Measurements from ENCODE around the gene PHF8.

PHF8 gene

DNA sequence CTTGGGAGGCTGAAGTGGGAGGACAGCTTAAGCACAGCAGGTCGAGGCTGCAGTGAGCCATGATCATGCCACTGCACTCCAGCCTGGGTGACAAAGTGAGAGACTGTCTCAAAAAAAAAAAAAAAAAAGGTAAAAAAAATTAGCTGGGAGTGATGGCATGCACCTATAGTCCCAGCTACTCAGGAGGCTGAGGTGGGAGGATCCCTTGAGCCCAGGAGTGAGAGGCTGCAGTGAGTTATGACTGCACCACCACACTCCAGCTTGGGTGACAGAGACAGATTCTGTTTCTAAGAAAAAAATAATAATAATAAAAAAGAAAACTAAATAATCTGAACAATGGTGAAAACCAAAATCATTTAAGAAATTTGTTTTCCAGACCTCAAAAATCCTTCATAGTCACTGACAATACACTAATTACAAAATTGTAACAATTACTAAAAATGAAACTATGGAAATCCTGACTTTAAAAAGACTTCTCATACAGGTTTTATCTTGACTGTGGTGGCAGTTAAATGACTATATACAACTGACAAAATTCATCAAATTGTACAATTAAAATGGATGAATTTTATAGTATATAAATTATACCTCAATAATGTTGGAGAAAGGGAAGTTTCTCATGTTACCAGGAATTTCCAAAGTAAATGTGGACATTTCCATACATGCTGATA is 31.3 kb downstream of the PHF8 start:
- no peak for DNase-seq

DNA sequence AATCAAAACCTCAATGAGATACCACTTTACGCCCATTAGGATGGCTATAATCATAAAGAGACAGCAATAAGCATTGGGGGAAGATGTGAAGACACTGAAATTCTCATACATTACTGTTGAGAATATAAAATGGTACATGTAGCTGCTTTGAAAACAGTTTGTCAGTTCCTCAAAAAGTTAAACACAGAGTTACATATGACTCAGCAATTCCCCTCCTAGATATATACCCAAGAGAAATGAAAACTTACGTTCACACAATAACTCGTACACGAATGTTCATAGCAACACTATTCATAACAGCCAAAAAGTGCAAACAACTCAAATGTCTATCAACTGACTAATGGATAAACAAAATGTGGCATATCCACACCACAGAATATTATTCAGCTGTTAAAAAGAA is 36.6 kb downstream of the PHF8 start:
- no peak for DNase-seq

DNA sequence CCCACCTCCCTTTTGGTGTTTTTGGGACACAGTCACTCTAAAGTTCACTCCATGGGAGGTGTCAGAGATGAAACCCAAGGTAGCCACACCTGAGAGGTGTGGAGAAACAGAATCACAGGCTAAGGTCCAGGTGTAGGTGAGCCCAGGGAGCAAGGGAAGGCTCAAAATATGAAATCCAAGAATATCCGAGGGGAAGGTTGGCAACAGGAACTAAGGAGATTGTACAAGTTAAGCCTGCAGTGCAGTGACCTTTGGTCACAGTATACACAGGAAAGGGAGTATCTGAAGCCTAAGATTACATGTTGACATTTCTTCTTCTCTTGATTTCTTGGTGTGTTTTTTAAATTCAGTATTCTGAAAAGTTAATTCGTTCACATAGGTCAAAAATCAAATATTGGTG is 46.5 kb downstream of the PHF8 start:
- no peak for DNase-seq

DNA sequence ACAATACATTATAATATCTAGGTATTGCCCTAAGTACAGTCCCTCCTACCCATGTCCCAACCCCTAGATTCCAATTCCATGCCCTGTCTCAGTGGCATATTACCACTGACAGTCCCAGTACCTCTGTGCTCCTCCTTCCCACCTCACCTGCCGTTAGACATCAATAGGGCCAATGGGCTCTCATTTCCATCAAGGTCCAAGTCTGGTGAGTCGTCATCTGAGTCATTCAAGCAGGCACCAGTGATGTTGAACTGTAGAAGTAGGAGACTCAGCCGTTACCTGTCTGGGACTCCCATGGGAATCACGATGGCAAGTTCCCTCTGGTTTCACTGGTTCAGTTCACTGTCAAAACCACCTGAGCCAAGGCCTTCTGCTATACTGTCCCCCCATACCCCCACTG is 51.7 kb downstream of the PHF8 start:
- no peak for DNase-seq

DNA sequence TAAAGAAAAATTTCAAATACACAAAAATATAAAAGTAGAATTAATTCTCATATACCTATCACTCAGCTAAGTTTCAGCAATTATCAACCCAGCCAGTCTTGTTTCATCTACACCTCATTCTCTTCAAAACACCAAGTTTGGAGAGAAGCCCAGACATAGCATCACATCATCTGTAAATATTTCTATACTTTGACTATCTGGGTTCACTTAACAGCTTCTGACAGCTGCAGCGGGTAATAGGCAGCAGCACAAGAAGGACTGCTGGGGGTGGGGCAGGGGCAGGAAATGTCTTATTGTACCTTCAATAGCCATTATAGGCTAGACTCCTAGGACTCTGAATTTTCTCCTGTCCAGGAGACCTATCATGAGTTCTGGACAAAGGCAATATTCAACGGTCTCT is 54.1 kb downstream of the PHF8 start:
- no peak for DNase-seq

DNA sequence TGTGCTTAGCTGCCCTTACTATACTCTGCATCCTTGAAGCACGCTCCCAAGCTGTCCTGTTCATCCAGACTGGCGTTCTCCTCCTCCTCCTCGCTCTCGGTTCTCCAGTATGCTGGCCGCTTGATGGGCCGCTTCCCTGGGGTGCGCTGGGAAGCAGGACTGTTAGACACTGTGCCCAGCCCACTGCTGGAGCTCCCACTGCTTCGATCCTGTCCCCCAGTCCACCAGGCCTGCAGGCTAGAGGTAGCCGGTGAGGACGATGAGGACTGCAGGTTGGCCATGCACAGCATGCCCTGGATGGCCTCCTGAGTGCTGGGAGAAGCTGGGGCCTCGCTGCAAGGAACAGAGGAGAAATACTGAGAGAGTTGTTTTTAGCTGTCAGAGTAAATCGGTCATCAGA is 59.4 kb downstream of the PHF8 start:
- no peak for DNase-seq

DNA sequence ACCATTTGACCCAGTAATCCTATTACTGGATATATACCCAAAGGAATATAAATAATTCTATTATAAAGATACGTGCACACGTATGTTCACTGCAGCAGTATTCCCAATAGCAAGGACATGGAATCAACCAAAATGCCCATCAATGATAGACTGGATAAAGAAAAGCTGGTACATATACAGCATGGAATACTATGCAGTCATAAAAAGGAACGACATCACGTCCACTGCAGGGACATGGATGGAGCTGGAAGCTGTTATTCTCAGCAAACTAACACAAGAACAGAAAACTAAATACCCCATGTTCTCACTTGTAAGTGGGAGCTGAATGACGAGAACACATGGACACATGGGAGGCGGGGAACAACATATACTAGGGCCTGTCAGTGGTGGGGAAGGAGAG is 69.7 kb downstream of the PHF8 start:
- no peak for DNase-seq

DNA sequence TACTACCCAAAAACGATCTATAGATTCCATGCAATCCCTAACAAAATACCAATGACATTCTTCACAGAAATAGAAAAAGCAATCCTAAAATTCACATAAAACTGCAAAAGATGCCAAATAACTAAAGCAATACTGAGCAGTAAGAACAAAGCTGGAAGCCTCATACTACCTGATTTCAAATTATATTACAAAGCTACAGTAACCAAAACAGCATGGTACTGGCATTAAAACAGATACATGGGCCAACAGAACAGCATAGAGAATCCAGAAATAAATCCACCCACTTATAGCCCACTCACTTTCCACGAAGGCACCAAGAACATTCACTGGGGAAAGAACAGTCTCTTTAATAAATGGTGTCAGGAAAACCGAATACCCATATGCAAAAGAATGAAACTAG is 74.7 kb downstream of the PHF8 start:
- DNase-seq, result no peak

DNA sequence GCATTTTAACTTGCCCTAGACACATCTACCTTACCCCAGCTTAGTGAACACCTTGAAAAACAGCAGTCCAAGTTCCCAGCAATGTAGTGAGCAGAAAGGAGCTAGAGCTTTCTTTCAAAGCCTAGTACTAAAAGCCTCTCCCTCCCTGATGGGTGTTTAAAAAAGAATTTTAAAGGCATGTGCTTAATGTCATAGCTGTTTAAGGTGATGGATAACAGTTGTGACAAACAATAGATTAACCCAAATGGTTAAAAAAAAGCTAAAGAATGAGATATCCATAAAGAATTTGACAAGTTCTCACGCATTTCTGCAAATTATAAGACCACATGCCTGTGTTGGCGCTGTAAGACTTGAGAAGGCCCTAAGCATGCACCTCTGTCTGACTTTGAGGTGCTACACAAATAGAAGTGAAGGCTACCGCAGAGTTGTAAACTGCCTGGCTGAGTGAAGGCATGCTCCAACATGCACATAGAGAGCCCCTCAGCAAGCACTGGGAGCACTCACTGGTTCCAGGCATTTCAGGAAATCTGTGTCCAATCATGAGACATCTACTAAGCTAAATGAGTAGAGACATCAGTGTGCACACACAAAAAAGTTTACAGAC is 94.0 kb downstream of the PHF8 start:
- no peak for DNase-seq

DNA sequence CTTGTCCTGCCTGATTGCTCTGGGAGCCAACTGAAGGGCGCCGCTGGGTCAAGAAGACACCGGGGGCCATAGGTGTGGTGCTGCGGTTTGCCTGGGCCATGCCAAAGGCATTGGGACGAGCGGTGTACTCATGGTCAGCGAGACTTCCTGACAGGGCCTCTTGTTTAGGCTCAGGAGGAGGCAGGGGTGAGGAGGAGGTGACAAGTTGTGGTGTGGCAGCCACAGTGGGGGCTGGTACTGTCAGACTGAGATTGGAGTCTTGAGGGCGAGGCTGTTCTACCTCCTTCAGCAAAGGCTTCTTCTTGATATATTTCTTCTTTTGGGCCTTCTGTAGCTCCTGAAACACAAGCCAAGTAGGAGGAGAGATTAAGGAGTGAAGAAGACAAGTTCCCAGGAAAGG is 104.1 kb downstream of the PHF8 start:
- DNase-seq, result no peak

DNA sequence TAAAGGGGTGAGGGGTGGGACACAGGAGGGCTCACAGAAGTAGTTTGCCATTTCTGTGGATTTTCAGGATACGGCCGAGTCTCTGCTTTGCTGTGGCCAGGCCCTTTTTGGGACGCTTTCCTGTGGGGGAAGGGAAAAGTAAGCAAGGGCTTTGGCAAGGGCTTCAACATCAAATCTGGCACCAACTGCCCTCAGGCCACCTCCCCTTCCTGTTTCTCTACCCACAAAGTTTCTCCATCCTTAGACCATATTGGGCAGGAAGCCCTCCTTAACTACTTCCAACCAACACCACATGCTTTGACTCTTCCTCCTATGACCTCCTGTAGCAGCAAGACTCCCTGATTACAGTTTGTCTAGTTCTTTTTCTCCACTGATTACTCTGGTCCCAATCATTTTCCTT is 105.1 kb downstream of the PHF8 start:
- no peak for DNase-seq

DNA sequence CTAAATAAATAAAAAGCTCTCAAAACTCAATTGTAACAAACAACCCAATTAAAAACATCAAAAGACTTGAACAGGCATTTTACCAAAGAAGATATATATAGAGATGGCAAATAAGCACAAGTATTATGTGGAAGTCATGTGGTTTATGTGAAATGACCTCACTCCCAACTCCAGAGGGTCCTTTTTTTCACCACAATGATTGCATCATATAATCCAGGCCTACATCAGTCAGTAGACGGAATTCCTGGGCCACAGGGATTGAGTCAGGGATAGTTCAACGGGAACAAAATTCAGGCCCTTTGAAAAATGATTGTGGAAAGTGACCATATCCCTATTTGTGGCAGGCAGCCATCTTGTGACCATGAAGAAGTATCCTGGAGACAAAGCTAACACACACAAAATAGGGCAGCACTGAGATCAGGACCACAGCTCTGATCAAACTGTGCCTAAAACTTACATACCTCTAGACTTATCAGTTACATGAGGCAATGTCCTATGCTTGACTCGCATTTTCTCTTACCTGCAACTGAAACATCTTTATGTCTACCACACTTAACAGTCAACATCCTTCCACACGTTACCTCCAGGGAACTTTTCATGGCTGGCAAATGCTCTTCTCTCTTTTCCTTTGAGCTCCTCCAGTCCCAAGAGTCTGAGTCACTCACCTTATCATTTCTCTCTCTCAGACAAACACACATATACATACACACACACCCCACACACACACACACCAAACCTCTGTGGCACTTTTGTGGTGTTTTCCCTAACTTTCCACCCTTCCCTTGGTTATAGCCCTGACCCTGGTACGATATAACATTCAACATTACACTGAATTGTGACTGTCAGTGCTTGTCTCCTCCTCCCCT is 113.5 kb downstream of the PHF8 start:
- no peak for DNase-seq

DNA sequence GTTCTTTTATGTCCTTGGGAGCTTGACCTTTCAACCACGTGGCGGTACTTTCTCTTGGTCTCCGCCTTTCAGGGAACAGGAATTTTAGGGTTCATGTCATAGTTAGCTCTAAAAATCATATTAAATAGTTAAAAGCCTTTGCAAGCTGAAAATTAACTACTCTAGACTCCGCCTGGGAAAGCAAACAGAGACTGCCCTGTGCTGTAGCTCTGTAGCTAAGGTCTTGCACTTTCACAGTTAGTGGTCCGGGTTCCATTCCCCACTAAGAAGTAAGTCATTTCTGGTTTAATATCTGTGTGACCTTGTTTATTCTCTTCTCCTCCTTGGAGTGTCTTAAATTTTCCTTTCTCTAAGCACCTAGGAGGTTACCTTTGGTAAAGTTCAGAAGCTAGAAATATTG is 118.2 kb downstream of the PHF8 start:
- no peak for DNase-seq

DNA sequence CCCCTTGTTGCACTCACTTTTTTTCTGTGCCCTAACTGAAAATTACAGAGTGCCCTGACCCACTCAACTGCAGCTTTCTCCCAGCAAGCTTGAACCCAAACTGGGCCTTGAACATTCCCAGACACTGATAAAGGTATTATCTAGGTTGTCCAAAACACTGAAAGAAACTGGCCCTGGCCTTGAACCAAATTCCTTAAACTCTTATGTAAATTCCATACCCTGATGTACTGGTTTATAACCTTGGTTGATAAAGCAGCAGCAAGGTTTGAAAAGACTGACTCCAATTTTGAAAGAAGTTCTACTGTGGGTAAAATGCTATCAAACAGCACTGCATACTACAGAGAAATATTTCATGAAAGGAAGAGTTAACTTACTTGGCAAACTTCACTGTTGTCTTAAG is 125.6 kb downstream of the PHF8 start:
- no peak for DNase-seq

DNA sequence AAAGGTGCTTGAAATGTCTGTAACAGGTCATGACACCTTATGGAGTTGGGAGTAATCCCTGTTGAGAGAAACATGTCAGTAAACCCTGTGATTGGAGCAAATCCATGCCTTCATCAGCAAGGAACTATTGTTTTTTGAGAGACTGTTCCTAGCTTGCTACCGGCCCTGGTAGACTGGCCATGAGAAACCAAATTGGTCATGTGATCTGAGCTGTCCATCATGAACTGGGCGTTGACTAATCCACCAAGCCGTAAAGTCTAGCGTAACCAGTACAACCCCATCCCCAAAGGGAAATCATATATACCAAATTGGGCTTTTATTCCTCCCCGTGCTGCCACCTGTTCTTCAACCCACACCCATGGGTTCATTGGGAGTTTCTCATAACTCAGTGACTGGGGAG is 143.7 kb downstream of the PHF8 start:
- no peak for DNase-seq

DNA sequence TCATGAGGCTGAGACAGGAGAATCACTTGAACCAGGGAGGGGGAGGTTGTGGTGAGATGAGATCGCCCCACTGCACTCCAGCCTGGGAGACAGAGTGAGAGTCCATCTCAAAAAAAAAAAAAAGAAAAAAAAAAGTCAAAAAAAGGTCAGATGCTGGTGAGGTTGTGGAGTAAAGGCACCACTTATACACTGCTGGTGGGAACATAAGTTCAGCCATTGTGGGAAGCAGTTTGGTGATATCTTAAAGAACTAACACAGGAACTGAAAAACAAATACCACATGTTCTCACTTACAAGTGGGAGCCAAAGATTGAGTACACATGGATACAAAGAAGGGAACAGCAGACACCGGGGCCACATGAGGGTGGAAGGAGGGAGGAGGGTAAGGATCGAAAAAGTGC is 149.0 kb downstream of the PHF8 start:
- no peak for DNase-seq
